WTC11 (cell line): ENCODE results near the gene ZNF431. TPM values are rescaled to one million over a fixed set of nuclear protein-coding genes. Genes with fewer than 3 reads are reported as not detected.
"Not testable (repeated sequence)": the region's sequence is repeated elsewhere in the genome, so short reads cannot be mapped to it uniquely, and the experiment has no call there.

Experiments
- ATAC-seq: fragments of 200-7000 bp; cut with Tn5 transposase; 2 replicates; pipeline ENCODE4 v1.10.0; 2021; ENCODE audit warnings: mild to moderate bottlenecking, moderate library complexity
- CTCF ChIA-PET: fragments of 300-600 bp; sonication (Branson Sonifier 250); formaldehyde crosslinking; loops from one replicate; lab custom pipeline; 2021; ENCODE audit warnings: antibody characterized with exemption; lab: Charles Lee
- POLR2A ChIA-PET: fragments of 350-600 bp; sonication (Branson Sonifier 250); formaldehyde crosslinking; loops from one replicate; lab custom pipeline; 2021; ENCODE audit warnings: antibody characterized with exemption; lab: Charles Lee
- DNase-seq: peaks from one replicate; pipeline ENCODE4 v3.0.0; 2021; ENCODE audit warnings: low spot score
- H3K27ac Mint-ChIP-seq: 2 replicates; pipeline ENCODE4 v1.8.0; 2021; ENCODE audit warnings: mixed read lengths
- H3K27me3 Mint-ChIP-seq: 2 replicates; pipeline ENCODE4 v1.8.0; 2021; ENCODE audit warnings: low read depth, mild to moderate bottlenecking, moderate library complexity, mixed read lengths
- H3K36me3 Mint-ChIP-seq: 2 replicates; pipeline ENCODE4 v1.8.0; 2021; ENCODE audit warnings: mixed read lengths
- H3K4me1 Mint-ChIP-seq: 2 replicates; pipeline ENCODE4 v1.8.0; 2022; ENCODE audit warnings: mixed read lengths
- H3K4me3 Mint-ChIP-seq: 2 replicates; pipeline ENCODE4 v1.8.0; 2021; ENCODE audit warnings: mild to moderate bottlenecking, moderate library complexity, mixed read lengths
- H3K9me3 Mint-ChIP-seq: 2 replicates; pipeline ENCODE4 v1.8.0; 2021; ENCODE audit warnings: mixed read lengths
- CREB1 ChIP-seq: sonication (generic); formaldehyde crosslinking; IDR thresholded peaks from 2 replicates; pipeline ENCODE4 v1.8.0; 2023; ENCODE audit warnings: mild to moderate bottlenecking, missing genetic modification reagents
- ELF4 ChIP-seq: sonication (generic); formaldehyde crosslinking; IDR thresholded peaks from 2 replicates; pipeline ENCODE4 v1.8.1; 2022; ENCODE audit warnings: low read depth, mild to moderate bottlenecking, moderate library complexity, missing genetic modification reagents
- ESRRA ChIP-seq: sonication (generic); formaldehyde crosslinking; IDR thresholded peaks from 2 replicates; pipeline ENCODE4 v1.8.1; 2022; ENCODE audit warnings: mild to moderate bottlenecking, missing genetic modification reagents, borderline replicate concordance
- GRHL2 ChIP-seq: fragments of 250-450 bp; sonication (Bioruptor Pico); IDR thresholded peaks from 2 replicates; pipeline ENCODE4 v1.8.0; 2022; ENCODE audit warnings: mild to moderate bottlenecking, moderate library complexity; ENCODE audit not compliant: insufficient replicate concordance, severe bottlenecking
- IRF2 ChIP-seq: sonication (generic); formaldehyde crosslinking; IDR thresholded peaks from 2 replicates; pipeline ENCODE4 v1.8.0; 2022; ENCODE audit warnings: low read depth, missing genetic modification reagents, borderline replicate concordance
- KAT7 ChIP-seq: sonication (generic); formaldehyde crosslinking; IDR thresholded peaks from 2 replicates; pipeline ENCODE4 v1.8.1; 2023; ENCODE audit warnings: missing genetic modification reagents, mild to moderate bottlenecking, borderline replicate concordance
- MXD4 ChIP-seq: fragments of 250-450 bp; sonication (Bioruptor Pico); IDR thresholded peaks from 2 replicates; pipeline ENCODE4 v1.8.0; 2021; ENCODE audit warnings: mild to moderate bottlenecking, moderate library complexity, borderline replicate concordance
- TEAD1 ChIP-seq: sonication (generic); formaldehyde crosslinking; IDR thresholded peaks from 2 replicates; pipeline ENCODE4 v1.8.0; 2022; ENCODE audit warnings: mild to moderate bottlenecking, missing genetic modification reagents
- ZBTB21 ChIP-seq: sonication (generic); formaldehyde crosslinking; IDR thresholded peaks from 2 replicates; pipeline ENCODE4 v1.8.1; 2023; ENCODE audit warnings: mild to moderate bottlenecking, missing genetic modification reagents, borderline replicate concordance
- ZNF232 ChIP-seq: sonication (generic); formaldehyde crosslinking; IDR thresholded peaks from 2 replicates; pipeline ENCODE4 v1.8.0; 2022; ENCODE audit warnings: mild to moderate bottlenecking, missing genetic modification reagents
- total RNA-seq: library from RNA; stranded (reverse); gene quantifications from 3 replicates; pipeline ENCODE4 v1.2.3, GENCODE V29; 2021
- TF ChIP-seq, protein P1 (sequence below): fragments of 250-450 bp; sonication (Bioruptor Pico); IDR thresholded peaks from 2 replicates; pipeline ENCODE4 v2.1.2; 2022; ENCODE audit warnings: mild to moderate bottlenecking, moderate library complexity
- TF ChIP-seq, protein P2 (sequence below): sonication (generic); formaldehyde crosslinking; IDR thresholded peaks from 2 replicates; pipeline ENCODE4 v1.8.1; 2023; ENCODE audit warnings: mild to moderate bottlenecking, missing genetic modification reagents
- TF ChIP-seq, protein P3 (sequence below): fragments of 250-450 bp; sonication (Bioruptor Pico); conservative IDR thresholded peaks from 2 replicates; pipeline ENCODE4 v1.9.0; 2021; ENCODE audit warnings: mild to moderate bottlenecking
- TF ChIP-seq, protein P4 (sequence below): sonication (generic); formaldehyde crosslinking; IDR thresholded peaks from 2 replicates; pipeline ENCODE4 v1.8.1; 2022; ENCODE audit warnings: mild to moderate bottlenecking, missing genetic modification reagents, moderate library complexity, borderline replicate concordance
- TF ChIP-seq, protein P5 (sequence below): sonication (generic); formaldehyde crosslinking; IDR thresholded peaks from 2 replicates; pipeline ENCODE4 v1.8.0; 2023; ENCODE audit warnings: missing genetic modification reagents, mild to moderate bottlenecking, borderline replicate concordance
- TF ChIP-seq, protein P6 (sequence below): sonication (generic); formaldehyde crosslinking; IDR thresholded peaks from 2 replicates; pipeline ENCODE4 v1.8.1; 2022; ENCODE audit warnings: missing genetic modification reagents, borderline replicate concordance
- TF ChIP-seq, protein P7 (sequence below): sonication (generic); formaldehyde crosslinking; IDR thresholded peaks from 2 replicates; pipeline ENCODE4 v1.8.1; 2022; ENCODE audit warnings: low read depth, mild to moderate bottlenecking, moderate library complexity, missing genetic modification reagents, borderline replicate concordance

The ZNF431 gene
- total RNA-seq, 1 experiment from 2014 or later = 42.1 TPM

DNA sequence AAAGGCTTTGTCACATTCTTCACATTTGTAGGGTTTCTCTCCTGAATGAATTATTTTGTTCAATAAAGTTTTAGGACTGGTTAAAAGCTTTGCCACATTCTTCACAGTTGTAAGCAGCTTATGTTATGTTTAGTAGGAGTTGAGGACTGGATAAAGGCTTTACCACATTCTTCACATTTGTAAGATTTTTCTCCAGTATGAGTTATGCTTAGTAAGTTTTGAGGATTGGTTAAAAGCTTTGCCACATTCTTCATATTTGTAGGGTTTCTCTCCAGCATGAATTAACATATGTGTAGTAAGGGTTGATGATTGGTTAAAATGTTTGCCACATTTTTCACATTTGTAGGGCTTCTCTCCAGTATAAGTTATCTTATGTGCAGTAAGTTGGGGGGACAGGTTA lies 79.9 kb downstream of the ZNF431 start:
- ChIA-PET POLR2A (interaction anchor here (1.4 kb wide), 1 partner anchor 107 kb away, joined by 5 read pairs; the partner anchor contains the start of gene ZNF708), CTCF (no interaction called here)
- Mint-ChIP-seq H3K9me3 (peaks cover 6% of the 10 kb centered on the region; the same call in 1 of the 2 replicates), H3K36me3 (0 out of 2 replicates have a peak, but pooled peaks cover 5% of the 10 kb centered on the region), H3K4me3 (peak overlapping the region; percentile 25), H3K4me1 (peaks cover 33% of the 10 kb centered on the region), H3K27ac (peak overlapping the region; percentile 98), H3K27me3 (no peaks in the 10 kb centered on the region; the same call in 1 of the 2 replicates)
- DNase-seq = no peak
- 0 out of 2 replicates have a peak, but pooled peaks have one; percentile 27 for TF ChIP-seq TEAD1 (CRISPR knock-in tag)
- TF ChIP-seq IRF2 (CRISPR knock-in tag) = no peak
- ATAC-seq = peak; percentile 76

DNA sequence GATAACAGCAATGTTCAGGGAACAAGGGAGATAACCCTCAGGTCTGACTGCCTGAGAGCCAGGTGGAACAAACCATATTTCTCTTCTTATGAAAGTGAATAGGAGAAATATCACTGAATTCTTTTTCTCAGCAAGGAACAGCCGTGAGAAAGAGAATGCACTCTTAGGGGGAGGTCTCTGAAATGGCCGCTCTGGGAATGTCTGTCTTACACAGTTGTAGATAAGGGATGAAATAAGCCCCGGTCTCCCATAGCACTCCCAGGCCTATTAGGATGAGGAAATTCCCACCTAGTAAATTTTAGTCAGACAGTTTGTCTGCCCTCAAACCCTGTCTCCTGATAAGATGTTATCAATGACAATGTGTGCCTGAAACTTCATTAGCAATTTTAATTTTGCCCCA lies 88.1 kb downstream of the ZNF431 start:
- H3K27me3 Mint-ChIP-seq, H3K4me3 Mint-ChIP-seq, CTCF ChIA-PET, POLR2A ChIA-PET, H3K4me1 Mint-ChIP-seq, H3K27ac Mint-ChIP-seq, ATAC-seq: not testable (repeated sequence)
- peak; percentile 39 for DNase-seq
- Mint-ChIP-seq H3K9me3 (peaks cover 70% of the 10 kb centered on the region), H3K36me3 (peaks cover 46% of the 10 kb centered on the region)

DNA sequence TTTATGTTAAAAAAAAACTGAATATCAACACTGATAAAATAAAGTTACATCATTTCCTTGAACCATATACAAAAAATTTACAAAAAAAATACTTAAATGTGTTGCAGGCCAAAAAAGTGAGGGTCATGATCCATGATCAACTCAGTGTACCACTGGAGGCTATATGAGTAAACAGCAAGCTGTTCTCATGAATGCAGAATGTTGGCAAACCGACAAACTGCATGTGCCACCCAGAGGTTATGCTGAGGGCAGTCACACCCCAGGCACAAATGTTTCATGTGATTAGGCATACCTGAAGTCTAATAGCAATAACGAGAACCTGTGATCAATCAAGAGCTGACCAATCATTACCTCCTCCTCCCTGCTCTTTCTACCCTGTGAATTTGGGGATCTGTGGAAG lies 91.9 kb downstream of the ZNF431 start:
- ChIA-PET CTCF (no interaction called here), POLR2A (no interaction called here)
- Mint-ChIP-seq H3K9me3 (peaks cover 79% of the 10 kb centered on the region), H3K27me3 (no peaks in the 10 kb centered on the region), H3K36me3 (peaks cover 39% of the 10 kb centered on the region), H3K4me1 (peaks cover 4% of the 10 kb centered on the region), H3K27ac (no peak overlapping the region), H3K4me3 (no peak overlapping the region)
- ATAC-seq (no peak), DNase-seq (no peak)
- TF ChIP-seq ZBTB21 = no peak
- TF ChIP-seq CREB1 (CRISPR knock-in tag) = no peak
- TF ChIP-seq, protein P1, sequence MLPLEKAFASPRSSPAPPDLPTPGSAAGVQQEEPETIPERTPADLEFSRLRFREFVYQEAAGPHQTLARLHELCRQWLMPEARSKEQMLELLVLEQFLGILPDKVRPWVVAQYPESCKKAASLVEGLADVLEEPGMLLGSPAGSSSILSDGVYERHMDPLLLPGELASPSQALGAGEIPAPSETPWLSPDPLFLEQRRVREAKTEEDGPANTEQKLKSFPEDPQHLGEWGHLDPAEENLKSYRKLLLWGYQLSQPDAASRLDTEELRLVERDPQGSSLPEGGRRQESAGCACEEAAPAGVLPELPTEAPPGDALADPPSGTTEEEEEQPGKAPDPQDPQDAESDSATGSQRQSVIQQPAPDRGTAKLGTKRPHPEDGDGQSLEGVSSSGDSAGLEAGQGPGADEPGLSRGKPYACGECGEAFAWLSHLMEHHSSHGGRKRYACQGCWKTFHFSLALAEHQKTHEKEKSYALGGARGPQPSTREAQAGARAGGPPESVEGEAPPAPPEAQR (CRISPR knock-in tag) = no peak
- TF ChIP-seq GRHL2 (CRISPR knock-in tag) = no peak
- TF ChIP-seq, protein P2, sequence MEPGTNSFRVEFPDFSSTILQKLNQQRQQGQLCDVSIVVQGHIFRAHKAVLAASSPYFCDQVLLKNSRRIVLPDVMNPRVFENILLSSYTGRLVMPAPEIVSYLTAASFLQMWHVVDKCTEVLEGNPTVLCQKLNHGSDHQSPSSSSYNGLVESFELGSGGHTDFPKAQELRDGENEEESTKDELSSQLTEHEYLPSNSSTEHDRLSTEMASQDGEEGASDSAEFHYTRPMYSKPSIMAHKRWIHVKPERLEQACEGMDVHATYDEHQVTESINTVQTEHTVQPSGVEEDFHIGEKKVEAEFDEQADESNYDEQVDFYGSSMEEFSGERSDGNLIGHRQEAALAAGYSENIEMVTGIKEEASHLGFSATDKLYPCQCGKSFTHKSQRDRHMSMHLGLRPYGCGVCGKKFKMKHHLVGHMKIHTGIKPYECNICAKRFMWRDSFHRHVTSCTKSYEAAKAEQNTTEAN (CRISPR knock-in tag) = no peak
- no peak for TF ChIP-seq MXD4 (CRISPR knock-in tag)
- TF ChIP-seq KAT7 (CRISPR knock-in tag) = no peak
- TF ChIP-seq, protein P3, sequence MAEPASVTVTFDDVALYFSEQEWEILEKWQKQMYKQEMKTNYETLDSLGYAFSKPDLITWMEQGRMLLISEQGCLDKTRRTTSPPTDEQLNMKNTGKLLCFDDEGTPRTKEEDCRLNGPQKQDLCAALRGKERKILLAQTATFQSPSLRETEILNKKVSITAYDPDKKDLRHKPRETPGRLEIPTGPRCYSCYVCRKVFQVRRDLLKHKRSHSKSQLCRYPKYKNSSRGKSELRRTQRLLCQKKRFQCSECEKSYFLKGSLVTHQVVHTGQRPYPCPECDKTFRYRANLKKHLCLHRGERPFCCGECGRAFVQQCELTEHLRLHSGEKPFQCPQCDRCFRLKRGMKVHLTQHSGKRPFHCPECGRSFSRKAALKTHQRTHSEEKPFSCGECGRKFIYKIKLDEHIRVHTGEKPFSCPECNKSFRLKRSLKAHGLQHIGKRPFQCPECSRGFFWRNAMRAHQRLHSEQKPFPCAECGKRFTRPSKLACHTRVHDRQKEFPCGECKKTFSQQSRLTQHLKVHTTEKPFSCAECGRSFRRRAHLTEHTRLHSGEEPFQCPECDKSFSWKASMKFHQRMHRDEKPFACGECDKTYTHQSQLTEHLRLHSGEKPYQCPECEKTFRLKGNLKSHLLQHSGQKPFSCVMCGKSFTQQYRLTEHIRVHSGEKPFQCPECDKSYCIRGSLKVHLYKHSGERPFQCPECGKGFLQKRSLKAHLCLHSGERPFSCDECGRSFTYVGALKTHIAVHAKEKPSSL = no peak
- TF ChIP-seq, protein P4, sequence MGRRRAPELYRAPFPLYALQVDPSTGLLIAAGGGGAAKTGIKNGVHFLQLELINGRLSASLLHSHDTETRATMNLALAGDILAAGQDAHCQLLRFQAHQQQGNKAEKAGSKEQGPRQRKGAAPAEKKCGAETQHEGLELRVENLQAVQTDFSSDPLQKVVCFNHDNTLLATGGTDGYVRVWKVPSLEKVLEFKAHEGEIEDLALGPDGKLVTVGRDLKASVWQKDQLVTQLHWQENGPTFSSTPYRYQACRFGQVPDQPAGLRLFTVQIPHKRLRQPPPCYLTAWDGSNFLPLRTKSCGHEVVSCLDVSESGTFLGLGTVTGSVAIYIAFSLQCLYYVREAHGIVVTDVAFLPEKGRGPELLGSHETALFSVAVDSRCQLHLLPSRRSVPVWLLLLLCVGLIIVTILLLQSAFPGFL = no peak
- TF ChIP-seq, protein P5, sequence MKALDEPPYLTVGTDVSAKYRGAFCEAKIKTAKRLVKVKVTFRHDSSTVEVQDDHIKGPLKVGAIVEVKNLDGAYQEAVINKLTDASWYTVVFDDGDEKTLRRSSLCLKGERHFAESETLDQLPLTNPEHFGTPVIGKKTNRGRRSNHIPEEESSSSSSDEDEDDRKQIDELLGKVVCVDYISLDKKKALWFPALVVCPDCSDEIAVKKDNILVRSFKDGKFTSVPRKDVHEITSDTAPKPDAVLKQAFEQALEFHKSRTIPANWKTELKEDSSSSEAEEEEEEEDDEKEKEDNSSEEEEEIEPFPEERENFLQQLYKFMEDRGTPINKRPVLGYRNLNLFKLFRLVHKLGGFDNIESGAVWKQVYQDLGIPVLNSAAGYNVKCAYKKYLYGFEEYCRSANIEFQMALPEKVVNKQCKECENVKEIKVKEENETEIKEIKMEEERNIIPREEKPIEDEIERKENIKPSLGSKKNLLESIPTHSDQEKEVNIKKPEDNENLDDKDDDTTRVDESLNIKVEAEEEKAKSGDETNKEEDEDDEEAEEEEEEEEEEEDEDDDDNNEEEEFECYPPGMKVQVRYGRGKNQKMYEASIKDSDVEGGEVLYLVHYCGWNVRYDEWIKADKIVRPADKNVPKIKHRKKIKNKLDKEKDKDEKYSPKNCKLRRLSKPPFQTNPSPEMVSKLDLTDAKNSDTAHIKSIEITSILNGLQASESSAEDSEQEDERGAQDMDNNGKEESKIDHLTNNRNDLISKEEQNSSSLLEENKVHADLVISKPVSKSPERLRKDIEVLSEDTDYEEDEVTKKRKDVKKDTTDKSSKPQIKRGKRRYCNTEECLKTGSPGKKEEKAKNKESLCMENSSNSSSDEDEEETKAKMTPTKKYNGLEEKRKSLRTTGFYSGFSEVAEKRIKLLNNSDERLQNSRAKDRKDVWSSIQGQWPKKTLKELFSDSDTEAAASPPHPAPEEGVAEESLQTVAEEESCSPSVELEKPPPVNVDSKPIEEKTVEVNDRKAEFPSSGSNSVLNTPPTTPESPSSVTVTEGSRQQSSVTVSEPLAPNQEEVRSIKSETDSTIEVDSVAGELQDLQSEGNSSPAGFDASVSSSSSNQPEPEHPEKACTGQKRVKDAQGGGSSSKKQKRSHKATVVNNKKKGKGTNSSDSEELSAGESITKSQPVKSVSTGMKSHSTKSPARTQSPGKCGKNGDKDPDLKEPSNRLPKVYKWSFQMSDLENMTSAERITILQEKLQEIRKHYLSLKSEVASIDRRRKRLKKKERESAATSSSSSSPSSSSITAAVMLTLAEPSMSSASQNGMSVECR (CRISPR knock-in tag) = no peak
- TF ChIP-seq, protein P6, sequence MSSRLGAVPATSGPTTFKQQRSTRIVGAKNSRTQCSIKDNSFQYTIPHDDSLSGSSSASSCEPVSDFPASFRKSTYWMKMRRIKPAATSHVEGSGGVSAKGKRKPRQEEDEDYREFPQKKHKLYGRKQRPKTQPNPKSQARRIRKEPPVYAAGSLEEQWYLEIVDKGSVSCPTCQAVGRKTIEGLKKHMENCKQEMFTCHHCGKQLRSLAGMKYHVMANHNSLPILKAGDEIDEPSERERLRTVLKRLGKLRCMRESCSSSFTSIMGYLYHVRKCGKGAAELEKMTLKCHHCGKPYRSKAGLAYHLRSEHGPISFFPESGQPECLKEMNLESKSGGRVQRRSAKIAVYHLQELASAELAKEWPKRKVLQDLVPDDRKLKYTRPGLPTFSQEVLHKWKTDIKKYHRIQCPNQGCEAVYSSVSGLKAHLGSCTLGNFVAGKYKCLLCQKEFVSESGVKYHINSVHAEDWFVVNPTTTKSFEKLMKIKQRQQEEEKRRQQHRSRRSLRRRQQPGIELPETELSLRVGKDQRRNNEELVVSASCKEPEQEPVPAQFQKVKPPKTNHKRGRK (CRISPR knock-in tag) = no peak
- TF ChIP-seq, protein P7, sequence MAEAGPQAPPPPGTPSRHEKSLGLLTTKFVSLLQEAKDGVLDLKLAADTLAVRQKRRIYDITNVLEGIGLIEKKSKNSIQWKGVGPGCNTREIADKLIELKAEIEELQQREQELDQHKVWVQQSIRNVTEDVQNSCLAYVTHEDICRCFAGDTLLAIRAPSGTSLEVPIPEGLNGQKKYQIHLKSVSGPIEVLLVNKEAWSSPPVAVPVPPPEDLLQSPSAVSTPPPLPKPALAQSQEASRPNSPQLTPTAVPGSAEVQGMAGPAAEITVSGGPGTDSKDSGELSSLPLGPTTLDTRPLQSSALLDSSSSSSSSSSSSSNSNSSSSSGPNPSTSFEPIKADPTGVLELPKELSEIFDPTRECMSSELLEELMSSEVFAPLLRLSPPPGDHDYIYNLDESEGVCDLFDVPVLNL = no peak
- TF ChIP-seq ELF4 (CRISPR knock-in tag) = no peak
- no peak for TF ChIP-seq ZNF232 (CRISPR knock-in tag)
- TF ChIP-seq ESRRA (CRISPR knock-in tag) = no peak
